Esophagus muscularis mucosa (tissue), 4 donors: ENCODE results near the gene CACNA1E.

Experiments used
- EP300 ChIP-seq: sonication (generic); formaldehyde crosslinking; IDR thresholded peaks from one replicate; pipeline ENCODE4 v1.6.1; 2017; ENCODE audit warnings: antibody characterized with exemption
- POLR2A ChIP-seq: fragments of 450-650 bp; IDR thresholded peaks from one replicate; pipeline ENCODE4 v1.6.1; 2017; ENCODE audit warnings: antibody characterized with exemption, moderate library complexity, mild to moderate bottlenecking, low read depth
- POLR2AphosphoS5 ChIP-seq, 2 donors: sonication (generic); formaldehyde crosslinking; IDR thresholded peaks; one replicate each; pipeline ENCODE4 v1.6.1; 2017; ENCODE audit warnings: antibody characterized with exemption in 2 of 2
- TF ChIP-seq, protein P1 (sequence below), 3 experiments: fragments of 200-600 bp in 2 of 3; fragments of 450-650 bp in 1 of 3; sonication (generic) in 2 of 3; IDR thresholded peaks; one replicate each; pipeline ENCODE4 v1.5.1; 2017 to 2019; ENCODE audit warnings: antibody characterized with exemption in 3 of 3, mild to moderate bottlenecking in 2 of 3, moderate library complexity in 1 of 3

DNA sequence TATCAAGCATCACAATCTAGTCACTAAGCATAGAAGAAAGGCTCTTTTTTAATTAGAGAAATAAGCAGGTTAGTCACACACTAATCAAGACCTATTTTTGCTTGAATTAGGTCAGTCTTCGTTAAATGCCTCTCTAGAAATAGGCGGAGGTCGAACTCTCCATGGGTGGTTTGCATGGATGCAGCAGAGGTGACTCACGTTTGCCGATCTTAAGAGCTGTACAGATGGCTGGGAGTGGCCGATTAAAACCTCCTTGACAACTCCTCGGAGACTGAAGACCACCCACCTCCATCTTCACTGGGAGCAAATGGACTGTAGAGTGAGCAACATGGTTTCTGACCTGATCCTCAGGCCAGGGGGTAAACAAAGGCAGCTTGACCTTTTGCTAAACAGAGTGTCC lies 328.9 kb downstream of the CACNA1E start:
- TF ChIP-seq, protein P1, sequence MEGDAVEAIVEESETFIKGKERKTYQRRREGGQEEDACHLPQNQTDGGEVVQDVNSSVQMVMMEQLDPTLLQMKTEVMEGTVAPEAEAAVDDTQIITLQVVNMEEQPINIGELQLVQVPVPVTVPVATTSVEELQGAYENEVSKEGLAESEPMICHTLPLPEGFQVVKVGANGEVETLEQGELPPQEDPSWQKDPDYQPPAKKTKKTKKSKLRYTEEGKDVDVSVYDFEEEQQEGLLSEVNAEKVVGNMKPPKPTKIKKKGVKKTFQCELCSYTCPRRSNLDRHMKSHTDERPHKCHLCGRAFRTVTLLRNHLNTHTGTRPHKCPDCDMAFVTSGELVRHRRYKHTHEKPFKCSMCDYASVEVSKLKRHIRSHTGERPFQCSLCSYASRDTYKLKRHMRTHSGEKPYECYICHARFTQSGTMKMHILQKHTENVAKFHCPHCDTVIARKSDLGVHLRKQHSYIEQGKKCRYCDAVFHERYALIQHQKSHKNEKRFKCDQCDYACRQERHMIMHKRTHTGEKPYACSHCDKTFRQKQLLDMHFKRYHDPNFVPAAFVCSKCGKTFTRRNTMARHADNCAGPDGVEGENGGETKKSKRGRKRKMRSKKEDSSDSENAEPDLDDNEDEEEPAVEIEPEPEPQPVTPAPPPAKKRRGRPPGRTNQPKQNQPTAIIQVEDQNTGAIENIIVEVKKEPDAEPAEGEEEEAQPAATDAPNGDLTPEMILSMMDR (IDR thresholded peaks at IDR 0.05): no peak
- TF ChIP-seq EP300: no peak
- TF ChIP-seq POLR2A: no peak
- no peak for TF ChIP-seq POLR2AphosphoS5 (IDR thresholded peaks at IDR 0.05)
